ENCODE results near the gene IYD. TPM values are rescaled to one million over a fixed set of nuclear protein-coding genes. Genes with fewer than 3 reads are reported as not detected.

Gene IYD
- total RNA-seq, 1 experiment from 2014 or later: not detected

DNA sequence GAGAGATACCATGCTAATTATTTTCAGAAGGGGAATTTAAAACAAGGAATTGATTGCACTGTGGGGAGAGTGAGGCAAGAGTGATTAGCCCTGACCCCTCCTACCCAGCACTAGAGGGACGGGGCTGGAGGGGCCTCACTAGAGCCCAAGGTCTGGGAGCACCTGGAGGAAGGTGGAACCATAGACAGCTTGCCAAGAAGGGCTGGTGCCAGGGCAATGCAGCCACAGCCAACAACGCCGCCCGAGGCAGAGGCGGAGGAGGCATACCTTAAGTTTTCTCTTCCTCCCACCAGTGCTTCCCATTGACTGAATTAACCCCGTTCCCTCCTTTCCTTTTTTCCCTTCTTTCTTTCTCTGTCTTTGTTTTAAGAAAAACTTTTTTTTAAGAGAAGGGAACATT, 40.0 kb downstream of the IYD start:
- TF ChIP-seq, protein P1, sequence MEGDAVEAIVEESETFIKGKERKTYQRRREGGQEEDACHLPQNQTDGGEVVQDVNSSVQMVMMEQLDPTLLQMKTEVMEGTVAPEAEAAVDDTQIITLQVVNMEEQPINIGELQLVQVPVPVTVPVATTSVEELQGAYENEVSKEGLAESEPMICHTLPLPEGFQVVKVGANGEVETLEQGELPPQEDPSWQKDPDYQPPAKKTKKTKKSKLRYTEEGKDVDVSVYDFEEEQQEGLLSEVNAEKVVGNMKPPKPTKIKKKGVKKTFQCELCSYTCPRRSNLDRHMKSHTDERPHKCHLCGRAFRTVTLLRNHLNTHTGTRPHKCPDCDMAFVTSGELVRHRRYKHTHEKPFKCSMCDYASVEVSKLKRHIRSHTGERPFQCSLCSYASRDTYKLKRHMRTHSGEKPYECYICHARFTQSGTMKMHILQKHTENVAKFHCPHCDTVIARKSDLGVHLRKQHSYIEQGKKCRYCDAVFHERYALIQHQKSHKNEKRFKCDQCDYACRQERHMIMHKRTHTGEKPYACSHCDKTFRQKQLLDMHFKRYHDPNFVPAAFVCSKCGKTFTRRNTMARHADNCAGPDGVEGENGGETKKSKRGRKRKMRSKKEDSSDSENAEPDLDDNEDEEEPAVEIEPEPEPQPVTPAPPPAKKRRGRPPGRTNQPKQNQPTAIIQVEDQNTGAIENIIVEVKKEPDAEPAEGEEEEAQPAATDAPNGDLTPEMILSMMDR (conservative IDR thresholded peaks at IDR 0.05): no peak
- H3K79me1 ChIP-seq (ENCODE audit: insufficient read depth, low read depth, low read length, poor library complexity, severe bottlenecking): no peaks in the 10 kb centered on the region
- no peaks in the 10 kb centered on the region for H3K9me3 ChIP-seq (ENCODE audit: control insufficient read depth, low read depth, low read length)
- no peak overlapping the region for H3K9ac ChIP-seq (ENCODE audit: extremely low read depth, insufficient read length, low read length)
- H2BK15ac ChIP-seq (ENCODE audit: low read depth, low read length): no peak overlapping the region
- no peak overlapping the region for H3K4ac ChIP-seq (ENCODE audit: low read depth, low read length)
- H3K9me3 Mint-ChIP-seq: peaks cover under 1% of the 10 kb centered on the region in 2 experiments; a peak in 3 of 5 replicates
- H3K4me2 ChIP-seq (ENCODE audit: insufficient read depth, insufficient read length, low read length): no peak overlapping the region
- H2BK12ac ChIP-seq (ENCODE audit: insufficient read length, low read depth, low read length): no peak overlapping the region
- H3K27ac ChIP-seq (ENCODE audit: insufficient read length, low read depth, low read length): no peak overlapping the region
- no peaks in the 10 kb centered on the region for H3K36me3 Mint-ChIP-seq (ENCODE audit: insufficient read depth in 1 of 3, low read depth in 3 of 3)
- no peaks in the 10 kb centered on the region for H4K20me1 ChIP-seq (ENCODE audit: control insufficient read depth, insufficient read depth, insufficient read length)
- H4K8ac ChIP-seq (replicated peaks; ENCODE audit: insufficient read length, low read depth, low read length): no peak overlapping the region
- H2BK120ac ChIP-seq (ENCODE audit: low read depth, low read length, poor library complexity, severe bottlenecking): no peak overlapping the region
- H3K23ac ChIP-seq (ENCODE audit: insufficient read length, low read depth, low read length): no peak overlapping the region
- no peaks in the 10 kb centered on the region for H3K27me3 ChIP-seq (ENCODE audit: insufficient read depth, low read length)
- no peaks in the 10 kb centered on the region for H3K23me2 ChIP-seq (ENCODE audit: insufficient read length, low read depth, low read length, poor library complexity, severe bottlenecking)
- no peak overlapping the region for H3K27ac Mint-ChIP-seq
- H2BK5ac ChIP-seq (ENCODE audit: insufficient read length, low read length): no peak overlapping the region
- no peak overlapping the region for H3T11ph ChIP-seq (ENCODE audit: low read length)
- peaks cover 33% of the 10 kb centered on the region for H3K27me3 Mint-ChIP-seq (ENCODE audit: low read depth)
- H3K4me3 Mint-ChIP-seq: no peak overlapping the region
- H3K4me1 ChIP-seq (ENCODE audit: insufficient read depth, low read length): no peaks in the 10 kb centered on the region
- H4K91ac ChIP-seq (ENCODE audit: insufficient read length, low read depth, low read length): no peak overlapping the region
- H4K5ac ChIP-seq (ENCODE audit: insufficient read length, low read depth, low read length): no peak overlapping the region
- DNase-seq: no peak
- H3K14ac ChIP-seq (ENCODE audit: insufficient read depth, low read length): no peak overlapping the region
- H3K18ac ChIP-seq (ENCODE audit: insufficient read length, low read depth, low read length): no peak overlapping the region
- no peaks in the 10 kb centered on the region for H3K4me1 Mint-ChIP-seq
- no peak overlapping the region for H2AFZ ChIP-seq (ENCODE audit: low read length)
- H3K56ac ChIP-seq (ENCODE audit: insufficient read length, low read depth, low read length): no peak overlapping the region
- no peaks in the 10 kb centered on the region for H3K79me2 ChIP-seq (ENCODE audit: insufficient read depth, low read length)
- H2BK20ac ChIP-seq (ENCODE audit: low read depth, low read length, poor library complexity, severe bottlenecking): no peak overlapping the region
- no peak overlapping the region for H2AK5ac ChIP-seq (ENCODE audit: insufficient read length, low read length)
- no CpG with 5 or more reads among the region's 6 CpGs for WGBS (ENCODE audit: extremely low coverage, insufficient read length, low lambda C conversion rate)
